IMR-90 (cell line): ENCODE measurements around the gene MAS1L. TPM values are rescaled to one million over a fixed set of nuclear protein-coding genes. Genes with fewer than 3 reads are reported as not detected.

Source experiments
- ATAC-seq: fragments of 200-7000 bp; cut with Tn5 transposase; 2 replicates; pipeline ENCODE4 v1.9.1; 2020; ENCODE audit warnings: low read depth, mild to moderate bottlenecking, moderate library complexity
- BruUV-seq: library from RNA; stranded (reverse); fragments of 400-500 nt; replicated peaks from 2 replicates; lab custom pipeline; 2021; lab: Mats Ljungman, UMichigan
- CTCF ChIA-PET: fragments of 300-600 bp; formaldehyde crosslinking; extraction: SDS; loops from one replicate; lab custom pipeline; 2021; ENCODE audit warnings: antibody characterized with exemption; lab: Yijun Ruan, JAX
- POLR2A ChIA-PET: fragments of 300-600 bp; sonication (Branson Sonifier 250); formaldehyde crosslinking; loops from one replicate; lab custom pipeline; 2022; ENCODE audit warnings: antibody characterized with exemption; ENCODE audit not compliant: unreplicated experiment; lab: Charles Lee
- DNase-seq: peaks from one replicate; pipeline ENCODE4 v3.0.0; 2013
- H2AFZ ChIP-seq: replicated peaks from 2 replicates; pipeline ENCODE3; 2013; ENCODE audit warnings: low read length, mild to moderate bottlenecking; ENCODE audit not compliant: poor library complexity
- H2AK5ac ChIP-seq: 2 replicates; pipeline ENCODE4 v1.6.1; 2013; ENCODE audit warnings: low read depth, low read length, inconsistent platforms
- H2AK9ac ChIP-seq: replicated peaks from 2 replicates; pipeline ENCODE3; 2013; ENCODE audit warnings: mild to moderate bottlenecking, low read depth, low read length, moderate library complexity; ENCODE audit not compliant: poor library complexity
- H2BK120ac ChIP-seq: 2 replicates; pipeline ENCODE4 v1.6.1; 2013; ENCODE audit warnings: low read depth, low read length, inconsistent platforms
- H2BK15ac ChIP-seq: 3 replicates; pipeline ENCODE4 v1.6.1; 2013; ENCODE audit warnings: low read depth, low read length, inconsistent platforms
- H2BK20ac ChIP-seq: 2 replicates; pipeline ENCODE4 v1.6.1; 2013; ENCODE audit warnings: low read depth, mild to moderate bottlenecking, inconsistent platforms, low read length, moderate library complexity
- H2BK5ac ChIP-seq: 2 replicates; pipeline ENCODE4 v1.6.1; 2013; ENCODE audit warnings: mild to moderate bottlenecking, low read depth, low read length, inconsistent platforms; ENCODE audit not compliant: poor library complexity, severe bottlenecking
- H3K14ac ChIP-seq: replicated peaks from 2 replicates; pipeline ENCODE4 v1.6.1; 2013; ENCODE audit warnings: low read depth, low read length, inconsistent platforms
- H3K18ac ChIP-seq: 2 replicates; pipeline ENCODE4 v1.6.1; 2013; ENCODE audit warnings: low read depth, low read length, control low read depth
- H3K23ac ChIP-seq: 2 replicates; pipeline ENCODE4 v1.6.1; 2013; ENCODE audit warnings: low read depth, low read length, inconsistent platforms
- H3K27ac ChIP-seq: 2 replicates; pipeline ENCODE4 v1.5.1; 2013; ENCODE audit warnings: mild to moderate bottlenecking, control low read depth, low read length; ENCODE audit not compliant: insufficient read depth
- H3K27me3 ChIP-seq: 2 replicates; pipeline ENCODE4 v1.6.1; 2013; ENCODE audit warnings: low read length; ENCODE audit not compliant: control insufficient read depth, insufficient read depth
- H3K36me3 ChIP-seq: 2 replicates; pipeline ENCODE4 v1.6.1; 2013; ENCODE audit warnings: low read length, mixed read lengths; ENCODE audit not compliant: control insufficient read depth, insufficient read depth
- H3K4ac ChIP-seq: 2 replicates; pipeline ENCODE4 v1.6.1; 2013; ENCODE audit warnings: low read depth, low read length, inconsistent platforms
- H3K4me1 ChIP-seq: 2 replicates; pipeline ENCODE4 v1.6.1; 2013; ENCODE audit warnings: low read length, mixed read lengths; ENCODE audit not compliant: control insufficient read depth, insufficient read depth
- H3K4me2 ChIP-seq: 2 replicates; pipeline ENCODE4 v1.6.1; 2013; ENCODE audit warnings: low read depth, mild to moderate bottlenecking, control low read depth, low read length, moderate library complexity
- H3K4me3 ChIP-seq: 2 replicates; pipeline ENCODE4 v1.5.1; 2013; ENCODE audit warnings: low read depth, mild to moderate bottlenecking, control low read depth, low read length, moderate library complexity; ENCODE audit not compliant: insufficient read depth
- H3K56ac ChIP-seq: 2 replicates; pipeline ENCODE4 v1.6.1; 2013; ENCODE audit warnings: low read length, inconsistent platforms; ENCODE audit not compliant: insufficient read depth; ENCODE audit errors: extremely low read depth
- H3K79me1 ChIP-seq, 2 experiments: 2 replicates each; pipeline ENCODE4 v1.6.1; 2013; ENCODE audit warnings: low read length in 2 of 2, inconsistent platforms in 1 of 2, low read depth in 1 of 2
- H3K9ac ChIP-seq: 2 replicates; pipeline ENCODE4 v1.6.1; 2013; ENCODE audit warnings: low read depth, low read length, control low read depth
- H3K9me1 ChIP-seq: 2 replicates; pipeline ENCODE4 v1.6.1; 2013; ENCODE audit warnings: low read length, inconsistent platforms; ENCODE audit not compliant: insufficient read depth
- H3K9me3 ChIP-seq: 2 replicates; pipeline ENCODE4 v1.6.1; 2013; ENCODE audit warnings: low read length; ENCODE audit not compliant: control insufficient read depth, insufficient read depth
- H4K20me1 ChIP-seq: 2 replicates; pipeline ENCODE4 v1.6.1; 2013; ENCODE audit warnings: low read length, inconsistent platforms; ENCODE audit not compliant: insufficient read depth
- H4K5ac ChIP-seq: 2 replicates; pipeline ENCODE4 v1.6.1; 2013; ENCODE audit warnings: mild to moderate bottlenecking, low read depth, low read length, control low read depth
- H4K8ac ChIP-seq, 2 experiments: 2 replicates each; pipeline ENCODE4 v1.6.1; 2013; ENCODE audit warnings: low read depth in 2 of 2, low read length in 2 of 2, control low read depth in 1 of 2, inconsistent platforms in 1 of 2
- H4K91ac ChIP-seq: 2 replicates; pipeline ENCODE4 v1.6.1; 2013; ENCODE audit warnings: low read depth, low read length, inconsistent platforms; ENCODE audit not compliant: insufficient read depth
- BHLHE40 ChIP-seq: fragments of 150-350 bp; IDR thresholded peaks from 2 replicates; pipeline ENCODE4 v1.6.1; 2016; ENCODE audit warnings: mild to moderate bottlenecking, low read depth, low read length
- CEBPB ChIP-seq: IDR thresholded peaks from 2 replicates; pipeline ENCODE4 v1.6.1; 2012; ENCODE audit warnings: low read depth, low read length, improper control_type of control experiment
- FOS ChIP-seq: fragments of 150-350 bp; IDR thresholded peaks from 2 replicates; pipeline ENCODE4 v1.6.1; 2016; ENCODE audit warnings: low read depth, low read length
- MAFK ChIP-seq: IDR thresholded peaks from 2 replicates; pipeline ENCODE4 v1.6.1; 2012; ENCODE audit warnings: low read depth, low read length, improper control_type of control experiment
- MXI1 ChIP-seq: IDR thresholded peaks from 2 replicates; pipeline ENCODE4 v1.6.1; 2012; ENCODE audit warnings: low read depth, mild to moderate bottlenecking, low read length, moderate library complexity, borderline replicate concordance
- NFE2L2 ChIP-seq: fragments of 150-350 bp; IDR thresholded peaks from 2 replicates; pipeline ENCODE4 v1.6.1; 2016; ENCODE audit warnings: low read depth, mild to moderate bottlenecking, low read length
- RAD21 ChIP-seq: IDR thresholded peaks from 2 replicates; pipeline ENCODE4 v1.6.1; 2012; ENCODE audit warnings: low read length, improper control_type of control experiment
- RCOR1 ChIP-seq: IDR thresholded peaks from 2 replicates; pipeline ENCODE4 v1.6.1; 2012; ENCODE audit warnings: mild to moderate bottlenecking, low read length, improper control_type of control experiment; ENCODE audit not compliant: insufficient replicate concordance
- RFX5 ChIP-seq: IDR thresholded peaks from 2 replicates; pipeline ENCODE4 v1.8.0; 2012; ENCODE audit warnings: low read depth, mild to moderate bottlenecking, low read length, moderate library complexity
- SMC3 ChIP-seq: fragments of 150-350 bp; IDR thresholded peaks from 2 replicates; pipeline ENCODE4 v1.6.1; 2016; ENCODE audit warnings: low read depth, mild to moderate bottlenecking, antibody characterized with exemption, low read length, moderate library complexity
- WGBS, 2 experiments: methylation state at CpG; one replicate each; pipeline versions ENCODE4 v1.1.5 to v1.1.7; 2013; ENCODE audit warnings: missing lambda C conversion rate in 2 of 2; ENCODE audit not compliant: insufficient read length in 1 of 2; ENCODE audit errors: extremely low coverage in 2 of 2; 5-methylcytosine and 5-hydroxymethylcytosine counted together
- dilution Hi-C: fragments of 300-500 bp; cut with HindIII; formaldehyde crosslinking; loops from one replicate; pipeline ENCODE4 v1.14.3; 2018; ENCODE audit warnings: low sequenced_read_pairs; ENCODE audit not compliant: unreplicated experiment
- in situ Hi-C: fragments of 300-500 bp; cut with MboI; formaldehyde crosslinking; loops from 3 replicates; pipeline ENCODE4 v1.14.3; 2019; ENCODE audit warnings: low sequenced_read_pairs, inconsistent platforms, mixed read lengths
- intact Hi-C: fragments of 100-400 bp; cut with micrococcal nuclease; formaldehyde crosslinking; loops from 2 replicates; pipeline ENCODE4 v1.10.0; 2022
- polyA plus RNA-seq, 3 experiments: library from polyadenylated mRNA; depleted of rRNA; stranded (reverse); fragments of >200 nt; gene quantifications; 2 replicates each; pipeline ENCODE4 v1.2.3, GENCODE V29; 2012; ENCODE audit warnings: low replicate concordance in 1 of 3
- total RNA-seq: library from RNA; depleted of rRNA; stranded (reverse); fragments of >200 nt; gene quantifications from 2 replicates; pipeline ENCODE4 v1.2.3, GENCODE V29; 2012
- TF ChIP-seq, protein P1 (sequence below): fragments of 150-350 bp; IDR thresholded peaks from 2 replicates; pipeline ENCODE4 v1.6.1; 2017; ENCODE audit warnings: mild to moderate bottlenecking, antibody characterized with exemption, low read length, low read depth
- TF ChIP-seq, protein P2 (sequence below): fragments of 150-350 bp; IDR thresholded peaks from 2 replicates; pipeline ENCODE4 v1.6.1; 2016; ENCODE audit warnings: low read depth, mild to moderate bottlenecking, low read length, moderate library complexity, borderline replicate concordance

Gene MAS1L
- total and polyA plus RNA-seq, 2 of the 4 experiments (the other 2 are of a cell fraction), result not detected

DNA sequence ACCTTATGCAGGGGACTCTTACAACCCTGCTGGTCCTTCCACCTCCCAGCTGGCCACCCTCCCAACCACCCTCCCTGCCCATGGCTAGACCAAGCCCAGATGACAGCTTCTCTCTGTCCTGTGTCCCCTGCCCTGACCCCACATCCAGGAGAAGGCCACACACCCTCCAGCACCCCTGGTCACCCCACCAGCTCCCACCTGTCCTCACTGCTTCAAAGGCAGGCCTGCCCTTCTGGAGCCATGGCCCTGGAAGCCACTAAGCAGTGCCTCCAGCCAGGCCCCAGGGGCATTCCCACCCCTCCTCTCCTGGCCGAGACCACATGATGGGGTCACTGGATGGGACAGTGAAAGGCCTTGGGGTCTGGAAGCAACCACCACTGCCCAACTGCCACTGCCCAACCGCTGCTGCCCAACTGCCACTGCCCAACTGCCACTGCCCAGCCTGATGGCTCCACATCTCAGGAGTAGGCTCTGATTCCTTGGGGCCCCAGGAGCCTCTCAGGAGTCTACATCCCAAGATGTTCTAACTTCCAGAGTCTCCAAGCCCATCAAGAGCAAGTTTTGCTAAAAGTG, 41.3 kb upstream of the MAS1L start:
- intact Hi-C loops, result no loop called here
- Histone ChIP-seq H2AK5ac (no peak overlapping the region), H4K5ac (no peak overlapping the region), H3K36me3 (no peaks in the 10 kb centered on the region), H3K9me3 (peaks cover 3% of the 10 kb centered on the region; the same call in 1 of the 2 replicates), H4K91ac (no peak overlapping the region), H3K18ac (no peak overlapping the region), H3K9ac (no peak overlapping the region), H3K27ac (no peak overlapping the region), H3K4ac (no peak overlapping the region), H3K14ac (no peak overlapping the region), H3K4me1 (no peaks in the 10 kb centered on the region), H3K79me1 (no peaks in the 10 kb centered on the region), H3K23ac (no peak overlapping the region), H2BK20ac (no peak overlapping the region), H3K56ac (no peak overlapping the region), H4K20me1 (no peaks in the 10 kb centered on the region), H3K27me3 (no peaks in the 10 kb centered on the region), H4K8ac (no peak overlapping the region), H3K4me3 (no peak overlapping the region), H3K9me1 (no peaks in the 10 kb centered on the region), H2BK5ac (no peak overlapping the region), H3K4me2 (no peak overlapping the region), H2AK9ac (no peak overlapping the region), H2BK15ac (no peak overlapping the region), H2BK120ac (no peak overlapping the region), H2AFZ (no peak overlapping the region)
- CTCF ChIA-PET, result no interaction called here
- POLR2A ChIA-PET, result no interaction called here
- no TSS peak for BruUV-seq
- WGBS, 2 experiments, result 20% methylated on average over 1 of the region's 2 CpGs; no CpG with 5 or more reads in 1 of the 2 experiments
- TF ChIP-seq, protein P1, sequence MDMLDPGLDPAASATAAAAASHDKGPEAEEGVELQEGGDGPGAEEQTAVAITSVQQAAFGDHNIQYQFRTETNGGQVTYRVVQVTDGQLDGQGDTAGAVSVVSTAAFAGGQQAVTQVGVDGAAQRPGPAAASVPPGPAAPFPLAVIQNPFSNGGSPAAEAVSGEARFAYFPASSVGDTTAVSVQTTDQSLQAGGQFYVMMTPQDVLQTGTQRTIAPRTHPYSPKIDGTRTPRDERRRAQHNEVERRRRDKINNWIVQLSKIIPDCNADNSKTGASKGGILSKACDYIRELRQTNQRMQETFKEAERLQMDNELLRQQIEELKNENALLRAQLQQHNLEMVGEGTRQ, result no peak
- no peak for TF ChIP-seq BHLHE40
- TF ChIP-seq MXI1, result no peak
- no peak for TF ChIP-seq RCOR1
- no peak for TF ChIP-seq MAFK
- no peak for TF ChIP-seq SMC3
- no peak for TF ChIP-seq RFX5
- TF ChIP-seq, protein P2, sequence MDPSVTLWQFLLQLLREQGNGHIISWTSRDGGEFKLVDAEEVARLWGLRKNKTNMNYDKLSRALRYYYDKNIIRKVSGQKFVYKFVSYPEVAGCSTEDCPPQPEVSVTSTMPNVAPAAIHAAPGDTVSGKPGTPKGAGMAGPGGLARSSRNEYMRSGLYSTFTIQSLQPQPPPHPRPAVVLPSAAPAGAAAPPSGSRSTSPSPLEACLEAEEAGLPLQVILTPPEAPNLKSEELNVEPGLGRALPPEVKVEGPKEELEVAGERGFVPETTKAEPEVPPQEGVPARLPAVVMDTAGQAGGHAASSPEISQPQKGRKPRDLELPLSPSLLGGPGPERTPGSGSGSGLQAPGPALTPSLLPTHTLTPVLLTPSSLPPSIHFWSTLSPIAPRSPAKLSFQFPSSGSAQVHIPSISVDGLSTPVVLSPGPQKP, result no peak
- no peak for TF ChIP-seq NFE2L2
- TF ChIP-seq RAD21, result no peak
- TF ChIP-seq CEBPB, result no peak
- no peak for TF ChIP-seq FOS
- in situ Hi-C loops, result no loop called here
- no peak for DNase-seq
- ATAC-seq, result no peak
- dilution Hi-C loops, result no loop called here
